ENCODE data around the gene LIPC. TPM values are rescaled to one million over a fixed set of nuclear protein-coding genes. Genes with fewer than 3 reads are reported as not detected.

Gene LIPC
- total and polyA plus RNA-seq, 2 donors (not counting 3 experiments of a cell fraction or from before 2014, with no cell fraction given), result not detected

DNA sequence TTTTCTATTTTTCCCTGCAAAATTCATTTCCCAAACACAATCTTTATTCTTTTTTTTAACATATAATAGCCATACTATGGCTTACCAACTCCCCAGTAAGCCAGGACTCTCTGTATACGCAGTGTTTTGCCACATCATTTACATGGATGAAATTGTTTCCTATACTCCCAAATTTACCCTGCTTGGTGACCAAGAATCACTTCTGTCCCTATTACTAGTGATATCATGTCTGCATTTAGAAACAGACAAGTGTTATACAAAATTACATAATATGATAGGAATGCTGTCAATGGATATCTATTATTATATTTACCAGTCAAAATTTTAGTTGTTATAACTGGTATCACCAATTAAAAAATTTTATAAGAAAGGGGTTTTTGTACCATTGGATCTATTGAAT, 77.8 kb downstream of the LIPC start:
- Histone ChIP-seq H3K27me3 (ENCODE audit: control insufficient read depth in 2 of 2, insufficient read depth in 2 of 2, low read length in 2 of 2) (no peaks in the 10 kb centered on the region), H3K27ac (ENCODE audit: insufficient read depth, low read depth, low read length) (no peak overlapping the region), H3K4me3 (replicated peaks in 1 of 3; ENCODE audit: insufficient read depth in 1 of 3, low read depth in 1 of 3, low read length in 3 of 3) (no peak overlapping the region), H3K4me1 (ENCODE audit: control insufficient read depth, extremely low read depth, insufficient read depth, low read length) (peaks cover 8% of the 10 kb centered on the region), H3K79me2 (ENCODE audit: control insufficient read depth, insufficient read depth, low read length) (no peaks in the 10 kb centered on the region), H4K20me1 (replicated peaks; ENCODE audit: control insufficient read depth, extremely low read depth, insufficient read depth, low read length) (no peaks in the 10 kb centered on the region), H3K9me1 (replicated peaks; ENCODE audit: control insufficient read depth, extremely low read depth, insufficient read depth, low read length) (no peaks in the 10 kb centered on the region), H3K36me3 (ENCODE audit: control insufficient read depth in 2 of 2, extremely low read depth in 1 of 2, insufficient read depth in 2 of 2, low read length in 2 of 2) (no peaks in the 10 kb centered on the region), H3K9ac (replicated peaks; ENCODE audit: extremely low read depth, insufficient read depth, low read length) (no peak overlapping the region), H3K9me3 (replicated peaks; ENCODE audit: control insufficient read depth, insufficient read depth, low read length) (no peaks in the 10 kb centered on the region), H3K4me2 (ENCODE audit: insufficient read depth, low read length) (no peak overlapping the region), H2AFZ (ENCODE audit: low read depth, low read length) (no peak overlapping the region)
- dilution Hi-C loops (cut with MboI; ENCODE audit: extremely low pct_ligation_motif_present, low sequenced_read_pairs), result no loop called here
- POLR2A ChIA-PET, result no interaction called here
- CTCF ChIA-PET, result no interaction called here
- intact Hi-C loops (cut with micrococcal nuclease), result no loop called here
- FAIRE-seq (no peak), DNase-seq (ENCODE audit: low read depth, low spot score) (no peak)
- TF ChIP-seq FOS (IDR thresholded peaks at IDR 0.05; ENCODE audit: borderline replicate concordance, insufficient read depth, low read length) (no peak), POLR2A (IDR thresholded peaks at IDR 0.05; ENCODE audit: low read depth, low read length) (no peak), MYC (IDR thresholded peaks at IDR 0.05; ENCODE audit: low read depth, low read length) (no peak), EZH2 (IDR thresholded peaks at IDR 0.05; ENCODE audit: borderline replicate concordance, low read depth, low read length, severe bottlenecking) (no peak), GATA2 (IDR thresholded peaks at IDR 0.05; ENCODE audit: insufficient read depth, insufficient read length, low read depth, low read length) (no peak), JUN (IDR thresholded peaks at IDR 0.05; ENCODE audit: borderline replicate concordance, insufficient read depth, insufficient read length, low read depth) (no peak), POLR2AphosphoS5 (IDR thresholded peaks at IDR 0.05; ENCODE audit: insufficient read depth, low read depth, low read length) (no peak)
- TF ChIP-seq, protein P1, sequence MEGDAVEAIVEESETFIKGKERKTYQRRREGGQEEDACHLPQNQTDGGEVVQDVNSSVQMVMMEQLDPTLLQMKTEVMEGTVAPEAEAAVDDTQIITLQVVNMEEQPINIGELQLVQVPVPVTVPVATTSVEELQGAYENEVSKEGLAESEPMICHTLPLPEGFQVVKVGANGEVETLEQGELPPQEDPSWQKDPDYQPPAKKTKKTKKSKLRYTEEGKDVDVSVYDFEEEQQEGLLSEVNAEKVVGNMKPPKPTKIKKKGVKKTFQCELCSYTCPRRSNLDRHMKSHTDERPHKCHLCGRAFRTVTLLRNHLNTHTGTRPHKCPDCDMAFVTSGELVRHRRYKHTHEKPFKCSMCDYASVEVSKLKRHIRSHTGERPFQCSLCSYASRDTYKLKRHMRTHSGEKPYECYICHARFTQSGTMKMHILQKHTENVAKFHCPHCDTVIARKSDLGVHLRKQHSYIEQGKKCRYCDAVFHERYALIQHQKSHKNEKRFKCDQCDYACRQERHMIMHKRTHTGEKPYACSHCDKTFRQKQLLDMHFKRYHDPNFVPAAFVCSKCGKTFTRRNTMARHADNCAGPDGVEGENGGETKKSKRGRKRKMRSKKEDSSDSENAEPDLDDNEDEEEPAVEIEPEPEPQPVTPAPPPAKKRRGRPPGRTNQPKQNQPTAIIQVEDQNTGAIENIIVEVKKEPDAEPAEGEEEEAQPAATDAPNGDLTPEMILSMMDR (IDR thresholded peaks at IDR 0.05; ENCODE audit: extremely low read depth in 1 of 2, insufficient read depth in 1 of 2, low read depth in 1 of 2, low read length in 2 of 2), result no peak
- TF ChIP-seq, protein P2, sequence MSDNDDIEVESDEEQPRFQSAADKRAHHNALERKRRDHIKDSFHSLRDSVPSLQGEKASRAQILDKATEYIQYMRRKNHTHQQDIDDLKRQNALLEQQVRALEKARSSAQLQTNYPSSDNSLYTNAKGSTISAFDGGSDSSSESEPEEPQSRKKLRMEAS (IDR thresholded peaks at IDR 0.05; ENCODE audit: insufficient read depth, insufficient read length), result no peak
- no TSS peak for BruUV-seq (replicated peaks)

Data from endothelial cell of umbilical vein (primary cell).